Muscle layer of duodenum (tissue), 2 donors: ENCODE data around the gene IL10RB.

Experiments
- H3K27ac ChIP-seq: one replicate; pipeline ENCODE4 v1.7.0; 2013; ENCODE audit warnings: mild to moderate bottlenecking, low read length
- H3K27me3 ChIP-seq: one replicate; pipeline ENCODE4 v1.7.0; 2013; ENCODE audit warnings: low read depth, mild to moderate bottlenecking, control low read depth, low read length
- H3K36me3 ChIP-seq, 2 donors: one replicate each; pipeline ENCODE4 v1.7.0; 2013; ENCODE audit warnings: low read length in 2 of 2, control low read depth in 1 of 2, mild to moderate bottlenecking in 1 of 2; ENCODE audit not compliant: insufficient read depth in 2 of 2, control insufficient read depth in 1 of 2
- H3K4me1 ChIP-seq, 2 donors: one replicate each; pipeline ENCODE4 v1.7.0; 2013; ENCODE audit warnings: low read length in 2 of 2, mild to moderate bottlenecking in 2 of 2, control low read depth in 1 of 2, moderate library complexity in 1 of 2; ENCODE audit not compliant: insufficient read depth in 2 of 2, control insufficient read depth in 1 of 2
- H3K4me3 ChIP-seq, 2 donors: one replicate each; pipeline ENCODE4 v1.7.0; 2013; ENCODE audit warnings: low read length in 2 of 2, low read depth in 1 of 2, mild to moderate bottlenecking in 1 of 2
- H3K9me3 ChIP-seq, 2 donors: one replicate each; pipeline ENCODE4 v1.7.0; 2013; ENCODE audit warnings: low read length in 2 of 2, control low read depth in 1 of 2, mild to moderate bottlenecking in 1 of 2; ENCODE audit not compliant: control insufficient read depth in 1 of 2
- donor health status: healthy.

The IL10RB gene

GRCh38 chr21:33255404-33255803 is 10.8 kb upstream of the IL10RB start:
- Histone ChIP-seq H3K9me3 (peaks cover 0 to 2% of the 10 kb centered on the region in 2 donors), H3K27me3 (no peaks in the 10 kb centered on the region), H3K4me1 (no peaks in the 10 kb centered on the region), H3K27ac (no peak overlapping the region), H3K4me3 (no peak overlapping the region), H3K36me3 (peaks cover 39 to 75% of the 10 kb centered on the region in 2 donors)

DNA sequence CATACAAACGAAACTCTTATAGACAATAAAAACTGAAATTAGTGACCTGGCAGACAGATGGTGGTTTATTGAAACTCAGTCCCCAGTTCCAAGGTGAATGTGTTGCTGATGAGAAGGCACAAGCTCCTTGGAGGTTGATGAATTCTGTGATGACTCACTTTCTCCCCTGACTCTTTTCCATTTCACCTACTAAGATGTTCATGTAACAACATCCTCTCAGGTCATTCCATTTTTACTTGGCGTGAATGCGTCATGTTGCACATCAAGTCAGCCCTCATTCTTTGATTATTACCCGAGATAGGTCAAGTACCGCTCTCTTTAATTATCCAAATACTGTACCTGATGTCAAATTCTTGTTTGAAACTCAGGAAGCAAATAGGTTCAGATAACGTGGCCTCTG is 10.1 kb upstream of the IL10RB start:
- Histone ChIP-seq H3K4me1 (no peaks in the 10 kb centered on the region), H3K36me3 (peaks cover 34 to 70% of the 10 kb centered on the region in 2 donors), H3K27me3 (no peaks in the 10 kb centered on the region), H3K4me3 (no peak overlapping the region), H3K27ac (no peak overlapping the region), H3K9me3 (peaks cover 0 to 2% of the 10 kb centered on the region in 2 donors)

DNA sequence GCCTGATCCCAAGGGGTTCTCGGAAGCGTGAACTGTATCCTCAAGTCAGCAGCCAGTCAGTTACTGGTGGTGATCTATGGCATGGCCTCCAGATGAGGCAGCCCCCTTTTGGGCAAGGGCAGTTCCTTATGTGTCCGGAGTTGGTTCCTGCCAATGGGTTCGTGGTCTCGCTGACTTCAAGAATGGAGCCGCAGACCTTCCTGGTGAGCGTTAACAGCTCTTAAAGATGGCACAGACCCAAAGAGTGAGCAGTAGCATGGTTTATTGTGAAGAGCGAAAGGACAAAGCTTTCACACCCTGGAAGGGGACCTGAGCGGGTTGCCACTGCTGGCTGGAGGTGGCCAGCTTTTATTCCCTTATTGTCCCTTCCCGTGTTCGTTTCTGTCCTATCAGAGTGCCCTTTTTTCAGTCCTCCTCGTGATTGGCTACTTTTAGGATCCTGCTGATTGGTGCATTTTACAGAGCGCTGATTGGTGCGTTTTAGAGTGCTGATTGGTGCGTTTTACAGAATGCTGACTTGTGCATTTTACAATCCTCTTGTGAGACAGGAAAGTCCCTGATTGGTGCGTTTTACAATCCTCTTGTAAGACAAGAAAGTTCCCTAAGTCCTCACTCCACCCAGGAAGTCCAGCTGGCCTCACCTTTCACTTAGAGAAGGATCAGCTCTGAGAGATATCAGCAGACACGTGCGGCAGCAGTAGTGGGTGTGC is 8.9 kb upstream of the IL10RB start:
- peaks cover 0 to 2% of the 10 kb centered on the region in 2 donors for H3K9me3 ChIP-seq
- peaks cover 24 to 60% of the 10 kb centered on the region in 2 donors for H3K36me3 ChIP-seq
- H3K27ac ChIP-seq = no peak overlapping the region
- H3K27me3 ChIP-seq = no peaks in the 10 kb centered on the region
- no peaks in the 10 kb centered on the region for H3K4me1 ChIP-seq
- H3K4me3 ChIP-seq = no peak overlapping the region

DNA sequence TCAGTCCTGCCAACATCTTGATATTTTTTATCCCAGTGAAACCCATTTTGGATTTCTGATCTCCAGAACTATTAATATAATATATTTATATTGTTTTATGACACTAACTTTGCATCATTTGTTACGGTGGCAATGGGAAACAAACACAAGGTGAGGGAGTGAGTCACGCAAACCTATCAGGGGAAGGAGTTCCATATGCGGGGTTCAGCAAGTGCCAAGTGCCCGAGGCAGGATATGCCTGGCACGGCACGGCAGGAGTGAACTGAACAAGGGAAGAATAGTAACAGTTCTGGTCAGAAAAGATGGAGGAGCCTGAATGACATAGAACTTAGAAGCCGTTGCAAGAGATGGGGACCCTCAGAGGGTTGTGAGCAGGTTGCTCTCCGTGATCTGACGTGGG is 7.7 kb upstream of the IL10RB start:
- H3K4me1 ChIP-seq = no peaks in the 10 kb centered on the region
- no peak overlapping the region for H3K27ac ChIP-seq
- H3K9me3 ChIP-seq = peaks cover 0 to 2% of the 10 kb centered on the region in 2 donors
- H3K36me3 ChIP-seq = peaks cover 26 to 53% of the 10 kb centered on the region in 2 donors
- no peaks in the 10 kb centered on the region for H3K27me3 ChIP-seq
- no peak overlapping the region for H3K4me3 ChIP-seq

GRCh38 chr21:33259428-33259827 is 6.7 kb upstream of the IL10RB start:
- H3K27ac ChIP-seq = no peak overlapping the region
- no peaks in the 10 kb centered on the region for H3K4me1 ChIP-seq
- H3K36me3 ChIP-seq = peaks cover 28 to 48% of the 10 kb centered on the region in 2 donors
- no peak overlapping the region for H3K4me3 ChIP-seq
- no peaks in the 10 kb centered on the region for H3K27me3 ChIP-seq
- peaks cover 0 to 2% of the 10 kb centered on the region in 2 donors for H3K9me3 ChIP-seq

- Histone ChIP-seq H3K27ac (no peak overlapping the region), H3K36me3 (peaks cover 23 to 42% of the 10 kb centered on the region in 2 donors)
Measured at GRCh38 chr21:33259995-33260394, 6.2 kb upstream of the IL10RB start.

GRCh38 chr21:33261635-33262034 is 4.5 kb upstream of the IL10RB start:
- no peak overlapping the region for H3K4me3 ChIP-seq
- H3K9me3 ChIP-seq = peaks cover 0 to 2% of the 10 kb centered on the region in 2 donors
- no peaks in the 10 kb centered on the region for H3K4me1 ChIP-seq
- H3K36me3 ChIP-seq = peaks cover 17 to 28% of the 10 kb centered on the region in 2 donors
- no peak overlapping the region for H3K27ac ChIP-seq
- H3K27me3 ChIP-seq = no peaks in the 10 kb centered on the region

More at GRCh38 chr21:33259995-33260394, 6.2 kb upstream of the IL10RB start:
- Histone ChIP-seq H3K9me3 (peaks cover 0 to 2% of the 10 kb centered on the region in 2 donors), H3K27me3 (no peaks in the 10 kb centered on the region), H3K4me1 (no peaks in the 10 kb centered on the region), H3K4me3 (no peak overlapping the region)

GRCh38 chr21:33262921-33263320 is 3.2 kb upstream of the IL10RB start:
- peaks cover 12 to 15% of the 10 kb centered on the region in 2 donors for H3K36me3 ChIP-seq
- peaks cover 0 to 2% of the 10 kb centered on the region in 2 donors for H3K9me3 ChIP-seq
- no peaks in the 10 kb centered on the region for H3K27me3 ChIP-seq
- H3K4me3 ChIP-seq = no peak overlapping the region
- no peak overlapping the region for H3K27ac ChIP-seq
- no peaks in the 10 kb centered on the region for H3K4me1 ChIP-seq

DNA sequence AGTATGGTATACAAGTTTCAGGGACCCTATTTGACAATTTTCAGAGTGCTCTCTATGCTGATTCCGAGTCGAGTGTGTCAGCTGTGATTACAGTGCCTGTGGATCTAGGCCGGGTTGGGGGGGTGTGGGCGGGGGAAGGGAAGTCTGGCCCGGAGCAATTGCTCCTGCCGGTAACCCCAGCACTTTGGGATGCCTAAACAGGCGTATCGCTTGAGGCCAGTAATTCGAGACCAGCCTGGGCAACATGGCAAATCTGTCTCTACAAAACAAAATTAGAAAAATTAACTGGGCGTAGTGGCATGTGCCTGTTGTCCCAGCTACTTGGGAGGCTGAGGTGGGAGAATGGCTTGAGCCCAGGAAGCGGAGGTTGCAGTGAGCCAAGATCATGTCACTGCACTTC is 1.6 kb upstream of the IL10RB start:
- Histone ChIP-seq H3K36me3 (peaks cover 14 to 25% of the 10 kb centered on the region in 2 donors), H3K27ac (no peak overlapping the region), H3K27me3 (no peaks in the 10 kb centered on the region)

DNA sequence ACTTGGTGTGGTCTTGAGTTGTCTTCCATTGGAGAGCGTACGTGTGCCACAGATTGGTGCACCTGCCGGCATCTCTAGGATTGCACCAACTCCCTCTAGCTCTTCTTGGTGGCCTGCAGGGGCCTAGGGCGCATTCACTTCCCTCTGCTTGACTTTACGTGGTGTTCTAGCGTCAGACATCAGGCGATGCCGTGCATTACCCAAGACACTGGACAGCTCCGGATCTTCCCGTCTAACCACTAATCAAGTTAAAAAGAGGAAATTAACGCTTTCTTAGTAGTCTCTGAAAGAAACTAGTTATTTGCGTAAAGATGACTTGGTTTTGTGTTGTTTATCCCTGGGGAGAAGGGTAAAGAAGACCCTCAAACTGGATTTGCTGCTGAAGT is 510 bp upstream of the IL10RB start:
- H3K27ac ChIP-seq = peak overlapping the region; percentile 86
- H3K4me3 ChIP-seq = peak overlapping the region; percentile 74 to 81
- no peaks in the 10 kb centered on the region for H3K27me3 ChIP-seq
- peaks cover 0 to 5% of the 10 kb centered on the region in 2 donors for H3K4me1 ChIP-seq
- H3K36me3 ChIP-seq = peaks cover 14 to 25% of the 10 kb centered on the region in 2 donors
- H3K9me3 ChIP-seq = no peaks in the 10 kb centered on the region

More for the DNA sequence above, 1.6 kb upstream of the IL10RB start:
- Histone ChIP-seq H3K4me3 (no peak overlapping the region), H3K9me3 (no peaks in the 10 kb centered on the region), H3K4me1 (peaks cover 0 to 5% of the 10 kb centered on the region in 2 donors)

DNA sequence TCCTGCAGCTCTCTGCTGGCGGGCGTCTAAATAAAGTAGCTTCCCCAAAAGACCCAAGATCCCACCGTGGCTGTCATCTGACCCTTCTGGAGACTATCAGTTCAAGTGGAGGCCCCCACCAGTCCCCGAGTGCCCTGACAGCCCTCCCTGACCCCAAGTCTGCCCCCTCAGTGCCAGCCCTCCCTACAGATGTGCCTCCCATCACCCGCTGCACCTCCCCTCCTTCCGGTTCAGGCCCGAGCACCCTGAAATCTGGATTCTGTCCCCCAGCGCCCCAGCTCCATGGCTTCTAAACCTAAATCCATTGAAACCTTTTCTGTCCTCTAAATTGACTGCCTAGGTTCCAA is 595 bp downstream of the IL10RB start:
- H3K9me3 ChIP-seq = no peaks in the 10 kb centered on the region
- H3K4me1 ChIP-seq = peaks cover 0 to 5% of the 10 kb centered on the region in 2 donors
- H3K27ac ChIP-seq = peak overlapping the region; percentile 86
- H3K36me3 ChIP-seq = peaks cover 19 to 25% of the 10 kb centered on the region in 2 donors
- H3K27me3 ChIP-seq = no peaks in the 10 kb centered on the region
- H3K4me3 ChIP-seq = peak overlapping the region; percentile 74 to 84

- peaks cover 19 to 25% of the 10 kb centered on the region in 2 donors for H3K36me3 ChIP-seq
Measured at GRCh38 chr21:33267250-33267649, 1.1 kb downstream of the IL10RB start.

More at GRCh38 chr21:33267250-33267649, 1.1 kb downstream of the IL10RB start:
- H3K4me3 ChIP-seq = peak overlapping the region; percentile 74 to 84
- H3K27ac ChIP-seq = peak overlapping the region; percentile 86
- no peaks in the 10 kb centered on the region for H3K27me3 ChIP-seq
- peaks cover 0 to 5% of the 10 kb centered on the region in 2 donors for H3K4me1 ChIP-seq
- H3K9me3 ChIP-seq = no peaks in the 10 kb centered on the region
